Measurements from ENCODE around the gene HECW1. TPM values are rescaled to one million over a fixed set of nuclear protein-coding genes. Genes with fewer than 3 reads are reported as not detected.
A peak's percentile ranks its signal among the peaks of the same experiment; 100 is the strongest.

HECW1 gene
- total RNA-seq, 1 donor, result 2.9 TPM

DNA sequence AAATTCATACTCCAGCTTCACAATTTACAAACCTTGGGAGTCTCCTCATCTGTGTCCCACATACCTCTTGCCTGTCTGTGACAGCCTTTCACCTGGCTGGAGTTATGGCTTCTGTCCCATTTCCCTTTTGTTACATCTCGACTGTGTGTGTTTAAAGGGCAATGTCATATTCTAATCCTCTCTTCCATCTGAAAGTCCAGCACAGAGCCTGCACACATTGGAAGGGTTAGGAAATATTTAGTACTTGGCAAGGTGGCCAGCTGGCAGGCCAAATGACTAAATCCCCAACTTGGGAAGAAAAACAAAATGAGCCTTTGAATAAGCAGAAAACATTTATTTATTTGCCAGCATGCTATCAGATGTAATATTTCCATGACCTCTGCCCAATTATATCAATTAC is 350.4 kb downstream of the HECW1 start:
- no peaks in the 10 kb centered on the region for H3K36me3 ChIP-seq (ENCODE audit: insufficient read depth, low read length)
- no peaks in the 10 kb centered on the region for H4K20me1 ChIP-seq (ENCODE audit: insufficient read depth, low read length)
- H3K27ac ChIP-seq (ENCODE audit: low read depth, low read length), result no peak overlapping the region
- TF ChIP-seq, protein P1, sequence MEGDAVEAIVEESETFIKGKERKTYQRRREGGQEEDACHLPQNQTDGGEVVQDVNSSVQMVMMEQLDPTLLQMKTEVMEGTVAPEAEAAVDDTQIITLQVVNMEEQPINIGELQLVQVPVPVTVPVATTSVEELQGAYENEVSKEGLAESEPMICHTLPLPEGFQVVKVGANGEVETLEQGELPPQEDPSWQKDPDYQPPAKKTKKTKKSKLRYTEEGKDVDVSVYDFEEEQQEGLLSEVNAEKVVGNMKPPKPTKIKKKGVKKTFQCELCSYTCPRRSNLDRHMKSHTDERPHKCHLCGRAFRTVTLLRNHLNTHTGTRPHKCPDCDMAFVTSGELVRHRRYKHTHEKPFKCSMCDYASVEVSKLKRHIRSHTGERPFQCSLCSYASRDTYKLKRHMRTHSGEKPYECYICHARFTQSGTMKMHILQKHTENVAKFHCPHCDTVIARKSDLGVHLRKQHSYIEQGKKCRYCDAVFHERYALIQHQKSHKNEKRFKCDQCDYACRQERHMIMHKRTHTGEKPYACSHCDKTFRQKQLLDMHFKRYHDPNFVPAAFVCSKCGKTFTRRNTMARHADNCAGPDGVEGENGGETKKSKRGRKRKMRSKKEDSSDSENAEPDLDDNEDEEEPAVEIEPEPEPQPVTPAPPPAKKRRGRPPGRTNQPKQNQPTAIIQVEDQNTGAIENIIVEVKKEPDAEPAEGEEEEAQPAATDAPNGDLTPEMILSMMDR (IDR thresholded peaks at IDR 0.05; ENCODE audit: extremely low read depth, low read depth, low read length), result no peak
- peaks cover 39% of the 10 kb centered on the region for H3K4me1 ChIP-seq (ENCODE audit: insufficient read depth, low read length)
- no peak overlapping the region for H3K4me3 ChIP-seq (ENCODE audit: insufficient read depth, low read length)
- H3K9me3 ChIP-seq (ENCODE audit: low read depth, low read length), result no peaks in the 10 kb centered on the region
- H3K4me2 ChIP-seq (ENCODE audit: insufficient read depth, low read length), result no peak overlapping the region
- H3K79me2 ChIP-seq (ENCODE audit: insufficient read depth, low read length), result no peaks in the 10 kb centered on the region
- no peaks in the 10 kb centered on the region for H3K27me3 ChIP-seq (ENCODE audit: insufficient read depth, low read length)
- no peak for DNase-seq (ENCODE audit: insufficient read length, low spot score, missing footprints)
- H2AFZ ChIP-seq (ENCODE audit: low read length), result peak overlapping the region; percentile 20

DNA sequence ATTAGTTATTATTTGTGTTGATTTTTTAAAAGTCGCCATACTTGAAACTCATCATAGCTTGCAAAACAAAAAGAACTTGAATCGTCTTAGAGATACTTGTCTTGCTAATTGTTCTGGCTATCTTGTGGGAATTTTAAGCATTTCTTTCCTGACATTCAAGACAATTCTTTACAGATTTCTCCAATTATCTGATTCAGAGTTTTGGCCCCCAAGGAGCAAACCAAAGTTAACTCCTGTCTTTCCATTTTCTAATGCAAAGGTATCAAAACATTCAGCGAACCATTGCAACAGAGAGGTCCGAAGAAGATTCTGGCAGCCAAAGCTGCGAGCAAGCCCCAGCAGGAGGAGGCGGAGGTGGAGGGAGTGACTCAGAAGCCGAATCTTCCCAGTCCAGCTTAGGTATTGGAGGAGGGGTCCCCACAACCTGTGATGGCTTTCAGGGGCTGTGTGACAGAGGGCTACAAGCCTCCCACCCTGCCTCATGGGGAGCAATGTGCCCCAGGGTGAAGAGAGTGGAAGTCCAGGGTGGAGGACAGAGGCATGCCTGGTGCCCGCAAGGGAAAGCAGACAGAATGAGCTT is 351.0 kb downstream of the HECW1 start:
- Histone ChIP-seq H3K9me3 (ENCODE audit: low read depth, low read length) (no peaks in the 10 kb centered on the region), H3K4me3 (ENCODE audit: insufficient read depth, low read length) (no peak overlapping the region), H3K79me2 (ENCODE audit: insufficient read depth, low read length) (no peaks in the 10 kb centered on the region), H2AFZ (ENCODE audit: low read length) (no peak overlapping the region), H4K20me1 (ENCODE audit: insufficient read depth, low read length) (no peaks in the 10 kb centered on the region), H3K36me3 (ENCODE audit: insufficient read depth, low read length) (no peaks in the 10 kb centered on the region), H3K4me1 (ENCODE audit: insufficient read depth, low read length) (peaks cover 39% of the 10 kb centered on the region), H3K4me2 (ENCODE audit: insufficient read depth, low read length) (peak overlapping the region; percentile 8), H3K27ac (ENCODE audit: low read depth, low read length) (no peak overlapping the region), H3K27me3 (ENCODE audit: insufficient read depth, low read length) (no peaks in the 10 kb centered on the region)
- DNase-seq (ENCODE audit: insufficient read length, low spot score, missing footprints), result no peak
- TF ChIP-seq, protein P1 (IDR thresholded peaks at IDR 0.05; ENCODE audit: extremely low read depth, low read depth, low read length), result no peak

- Histone ChIP-seq H3K36me3 (ENCODE audit: insufficient read depth, low read length) (no peaks in the 10 kb centered on the region), H3K4me1 (ENCODE audit: insufficient read depth, low read length) (peaks cover 39% of the 10 kb centered on the region), H3K4me3 (ENCODE audit: insufficient read depth, low read length) (no peak overlapping the region), H2AFZ (ENCODE audit: low read length) (peak overlapping the region; percentile 47), H3K27me3 (ENCODE audit: insufficient read depth, low read length) (no peaks in the 10 kb centered on the region), H4K20me1 (ENCODE audit: insufficient read depth, low read length) (no peaks in the 10 kb centered on the region), H3K27ac (ENCODE audit: low read depth, low read length) (peak overlapping the region; percentile 24), H3K9me3 (ENCODE audit: low read depth, low read length) (no peaks in the 10 kb centered on the region), H3K79me2 (ENCODE audit: insufficient read depth, low read length) (no peaks in the 10 kb centered on the region), H3K4me2 (ENCODE audit: insufficient read depth, low read length) (peak overlapping the region; percentile 63)
- TF ChIP-seq, protein P1 (IDR thresholded peaks at IDR 0.05; ENCODE audit: extremely low read depth, low read depth, low read length), result no peak
- DNase-seq (ENCODE audit: insufficient read length, low spot score, missing footprints), result no peak
Observed at GRCh38 chr7:43465581-43466554, 353.4 kb downstream of the HECW1 start.

DNA sequence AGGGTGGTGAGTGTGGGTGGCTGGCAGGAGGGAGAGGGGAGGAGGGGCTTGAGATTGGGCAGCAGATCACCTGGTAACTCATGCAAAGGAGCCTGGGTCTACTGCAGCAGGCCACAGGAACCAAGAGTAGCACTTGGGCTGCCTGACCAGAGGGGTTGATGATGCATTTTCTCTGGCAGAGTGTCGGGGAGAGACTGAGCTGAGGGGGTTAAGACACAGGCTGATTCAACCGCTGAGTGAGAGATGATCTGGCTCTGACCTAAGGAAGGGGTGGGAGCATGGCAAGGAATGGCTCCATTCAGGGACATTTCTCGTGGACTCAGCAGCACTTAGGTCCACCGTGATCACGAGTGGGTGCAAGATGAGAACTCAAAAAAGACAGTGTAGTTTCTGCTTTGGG is 355.0 kb downstream of the HECW1 start:
- Histone ChIP-seq H3K36me3 (ENCODE audit: insufficient read depth, low read length) (no peaks in the 10 kb centered on the region), H3K27ac (ENCODE audit: low read depth, low read length) (peak overlapping the region; percentile 38), H4K20me1 (ENCODE audit: insufficient read depth, low read length) (no peaks in the 10 kb centered on the region), H2AFZ (ENCODE audit: low read length) (peak overlapping the region; percentile 56), H3K4me2 (ENCODE audit: insufficient read depth, low read length) (peak overlapping the region; percentile 57), H3K27me3 (ENCODE audit: insufficient read depth, low read length) (no peaks in the 10 kb centered on the region), H3K79me2 (ENCODE audit: insufficient read depth, low read length) (no peaks in the 10 kb centered on the region), H3K4me3 (ENCODE audit: insufficient read depth, low read length) (no peak overlapping the region), H3K4me1 (ENCODE audit: insufficient read depth, low read length) (peaks cover 39% of the 10 kb centered on the region), H3K9me3 (ENCODE audit: low read depth, low read length) (no peaks in the 10 kb centered on the region)
- TF ChIP-seq, protein P1 (IDR thresholded peaks at IDR 0.05; ENCODE audit: extremely low read depth, low read depth, low read length), result no peak
- DNase-seq (ENCODE audit: insufficient read length, low spot score, missing footprints), result peak; percentile 91
